HG03103 (cell line): ENCODE measurements around the gene GLI3.
"Not testable (repeated sequence)": the region's sequence is repeated elsewhere in the genome, so short reads cannot be mapped to it uniquely, and the experiment has no call there.

Experiments used
- ATAC-seq: cut with Tn5 transposase; IDR thresholded peaks from one replicate; pipeline ENCODE4 v1.9.1; 2021; ENCODE audit warnings: low read depth; ENCODE audit not compliant: unreplicated experiment

Gene GLI3

DNA sequence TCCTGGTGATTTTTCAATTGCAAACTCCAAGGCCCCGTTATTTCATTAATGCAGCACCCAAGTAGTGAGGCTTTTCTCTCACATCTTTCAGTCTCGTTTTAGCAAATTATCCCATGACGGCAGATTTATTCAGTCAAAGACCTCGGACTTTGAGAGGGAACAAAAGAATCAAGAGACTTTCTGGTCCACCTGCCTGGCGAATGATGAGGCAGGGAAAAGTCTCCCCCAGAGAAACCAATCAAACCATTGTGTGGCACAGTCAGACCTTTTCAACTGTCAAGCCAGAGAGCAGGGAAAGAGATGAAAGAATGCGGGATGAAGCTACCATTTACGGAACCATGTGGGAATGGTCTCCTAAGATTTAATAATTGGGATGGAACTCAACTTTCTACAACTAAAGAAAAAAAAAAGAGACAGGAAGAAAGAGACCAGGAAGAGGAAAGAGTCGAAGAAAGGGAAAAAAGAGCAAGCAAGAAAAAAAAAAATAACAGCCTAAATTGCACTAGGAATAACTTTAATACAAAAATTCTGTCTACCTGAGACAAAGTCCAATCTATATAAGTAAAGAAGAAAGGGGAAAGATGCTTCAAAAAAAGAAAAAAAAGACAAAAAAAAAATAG, 22.8 kb downstream of the GLI3 start:
- ATAC-seq, result no peak

DNA sequence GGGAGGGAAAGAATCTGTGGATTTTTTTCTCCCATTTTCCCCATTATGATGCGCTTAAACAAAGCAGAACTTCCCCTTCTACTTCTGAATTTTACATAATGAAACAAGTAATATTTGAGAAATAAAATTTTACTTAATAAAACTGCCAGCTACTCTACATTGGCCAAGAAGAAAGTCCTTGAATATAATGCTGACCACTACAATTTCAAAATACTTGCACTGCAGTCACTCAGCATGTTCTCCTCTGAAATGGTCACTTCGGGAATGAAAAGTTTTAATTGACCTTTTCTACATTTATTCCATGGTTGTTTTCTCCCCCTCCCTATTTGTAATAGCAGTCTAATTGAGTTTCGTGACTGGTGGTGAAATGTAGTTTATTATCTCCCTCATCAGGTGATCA, 23.9 kb downstream of the GLI3 start:
- ATAC-seq, result no peak

DNA sequence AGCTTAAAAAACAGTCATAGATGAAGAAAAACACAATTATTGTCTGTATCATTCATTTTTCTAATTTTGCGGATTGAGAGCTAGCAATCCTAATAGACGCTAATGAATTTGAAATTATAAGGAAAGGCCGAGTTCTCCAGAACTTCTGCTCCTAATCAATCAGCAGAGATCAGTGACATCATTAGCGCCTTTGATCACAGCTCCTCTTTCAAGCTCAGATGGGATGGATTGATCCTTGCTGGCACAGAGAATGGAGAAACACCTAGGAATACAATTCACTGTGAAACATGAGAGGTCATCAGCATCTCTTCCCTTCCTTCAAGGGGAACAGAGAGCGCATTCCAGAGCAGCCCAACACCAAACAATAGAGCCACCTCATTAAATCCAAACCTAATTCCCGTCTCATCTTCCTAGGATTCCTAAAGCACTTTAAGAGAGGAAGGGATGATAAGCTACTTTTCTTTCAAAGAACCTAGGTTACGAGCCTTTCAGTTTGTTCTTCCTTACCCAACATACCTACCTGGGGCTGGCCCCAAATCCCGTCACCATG, 24.4 kb downstream of the GLI3 start:
- ATAC-seq, result no peak

DNA sequence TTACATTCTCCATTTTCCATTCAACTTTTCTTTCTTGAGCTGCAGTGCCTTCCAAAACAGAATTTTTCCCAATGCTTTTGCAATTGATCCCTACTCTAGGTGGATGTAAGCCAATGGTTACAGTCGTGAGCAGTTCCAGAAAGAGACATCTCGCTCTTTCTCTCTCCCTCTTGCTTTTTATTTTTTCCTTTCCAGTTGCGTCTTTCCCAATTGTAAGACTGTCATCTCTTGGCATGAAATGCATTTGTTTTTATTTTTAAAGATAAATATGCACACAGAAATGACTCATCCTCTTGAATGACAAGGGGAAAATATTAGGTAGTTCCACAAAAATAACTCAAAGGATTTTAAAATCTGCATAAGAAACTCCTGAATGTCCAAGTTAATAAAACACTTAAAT, 25.1 kb downstream of the GLI3 start:
- ATAC-seq, result no peak

DNA sequence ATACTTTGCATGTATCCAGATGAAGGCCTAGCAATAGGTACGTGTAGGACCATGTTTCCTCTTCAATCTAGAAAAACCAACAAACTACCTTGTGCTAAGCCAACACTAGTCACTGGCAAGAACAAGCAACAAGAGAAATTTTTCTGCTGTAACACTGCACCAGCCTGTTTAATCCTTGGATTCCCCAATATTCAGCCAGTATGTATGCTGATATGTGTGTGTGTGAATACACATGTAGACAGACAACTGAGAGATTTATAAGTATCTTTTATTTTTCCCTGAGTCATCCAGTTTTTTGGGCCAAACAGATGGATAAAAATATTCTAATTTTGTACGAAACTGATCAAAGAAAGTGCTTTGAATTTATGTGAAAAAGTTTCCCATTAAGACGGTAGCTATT, 26.2 kb downstream of the GLI3 start:
- ATAC-seq, result no peak

DNA sequence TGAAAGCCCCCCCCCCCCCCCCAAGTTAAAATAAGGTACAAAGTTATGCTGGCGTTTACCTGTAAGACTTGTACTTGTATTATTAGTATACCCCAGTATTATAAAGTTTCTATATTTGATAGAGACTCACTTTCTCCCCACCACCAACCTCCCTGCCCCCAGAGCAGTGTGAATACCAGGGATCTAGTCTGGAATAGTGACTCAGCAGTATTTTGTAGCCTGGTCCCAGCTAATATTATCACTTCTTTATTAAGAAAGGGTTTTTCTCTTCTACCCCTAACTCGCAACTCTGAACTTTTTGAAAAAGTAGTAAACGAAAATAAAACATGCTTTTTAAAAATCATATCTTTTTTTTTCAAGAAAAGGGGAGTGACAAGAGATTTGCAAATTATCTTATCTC, 26.7 kb downstream of the GLI3 start:
- ATAC-seq, result no peak

DNA sequence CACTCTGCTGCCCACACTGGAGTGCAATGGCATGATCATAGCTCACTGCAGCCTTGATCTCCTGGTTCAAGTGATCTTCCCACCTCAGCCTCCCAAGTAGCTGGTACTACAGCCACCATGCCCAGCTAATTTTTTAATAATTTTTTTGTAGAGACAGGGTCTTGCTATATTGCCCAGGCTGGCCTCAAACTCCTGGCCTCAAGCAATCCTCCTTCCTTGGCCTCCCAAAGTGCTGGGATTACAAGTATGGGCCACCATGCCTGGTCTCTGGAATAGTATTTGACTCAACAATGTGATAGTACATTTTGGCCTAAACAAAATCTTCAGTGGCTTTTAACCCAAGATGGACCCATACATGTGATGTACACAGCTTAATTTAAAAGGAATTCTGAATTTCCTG, 27.9 kb downstream of the GLI3 start:
- not testable (repeated sequence) for ATAC-seq

DNA sequence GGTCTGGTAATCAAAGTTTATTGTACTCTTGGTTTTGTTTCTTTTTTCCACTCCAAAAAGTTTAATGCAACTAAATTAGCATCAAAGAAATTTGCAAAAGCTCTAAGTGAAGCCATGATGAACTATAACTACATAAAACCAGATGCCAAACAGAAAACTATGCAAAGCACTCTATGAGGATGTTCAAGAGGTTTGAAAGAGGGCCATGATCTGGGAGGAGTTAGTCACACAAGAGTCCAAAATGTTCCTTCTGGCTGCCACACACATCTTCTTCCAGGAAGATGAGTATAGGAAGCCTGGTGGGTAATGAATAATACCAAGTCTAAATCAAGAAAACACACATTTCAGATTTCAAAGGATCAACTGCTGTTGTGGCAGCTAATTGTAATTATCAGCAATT, 28.4 kb downstream of the GLI3 start:
- ATAC-seq, result no peak

DNA sequence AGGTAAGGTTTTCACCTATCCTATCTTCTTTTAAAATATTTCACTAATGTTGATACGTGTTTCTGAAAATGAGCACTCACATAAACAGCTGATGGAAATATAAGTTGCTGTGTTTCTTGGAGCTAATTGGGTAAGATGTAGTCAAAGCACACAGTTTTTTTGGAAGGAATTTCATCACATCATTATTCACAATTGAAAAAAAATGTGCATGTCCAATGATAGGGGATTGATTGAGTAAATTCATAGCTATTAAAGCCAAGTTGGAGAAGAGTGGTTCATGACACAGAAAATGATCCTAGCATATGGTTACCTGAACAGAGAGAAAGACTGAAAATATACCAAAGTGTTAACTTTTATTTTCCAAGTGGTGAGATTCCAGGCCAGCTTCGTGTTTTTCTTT, 29.6 kb downstream of the GLI3 start:
- ATAC-seq, result no peak

DNA sequence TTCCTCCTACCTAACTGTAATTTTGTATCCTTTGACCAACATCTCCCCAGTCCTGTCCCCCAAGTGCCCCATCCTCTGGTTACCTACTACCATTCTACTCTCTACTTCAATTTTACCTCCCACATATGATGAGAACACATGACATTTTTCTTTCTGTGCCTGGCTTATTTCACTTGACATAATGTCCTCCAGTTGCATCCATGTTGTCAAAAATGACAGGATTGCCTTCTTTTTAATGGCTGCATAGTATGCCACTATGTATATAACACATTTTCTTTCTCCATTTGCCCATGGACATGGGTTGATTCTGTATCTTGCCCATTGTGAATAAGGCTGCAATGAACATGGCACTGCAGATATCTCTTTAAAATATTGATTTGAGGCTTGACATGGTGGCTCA, 33.7 kb downstream of the GLI3 start:
- ATAC-seq, result no peak

DNA sequence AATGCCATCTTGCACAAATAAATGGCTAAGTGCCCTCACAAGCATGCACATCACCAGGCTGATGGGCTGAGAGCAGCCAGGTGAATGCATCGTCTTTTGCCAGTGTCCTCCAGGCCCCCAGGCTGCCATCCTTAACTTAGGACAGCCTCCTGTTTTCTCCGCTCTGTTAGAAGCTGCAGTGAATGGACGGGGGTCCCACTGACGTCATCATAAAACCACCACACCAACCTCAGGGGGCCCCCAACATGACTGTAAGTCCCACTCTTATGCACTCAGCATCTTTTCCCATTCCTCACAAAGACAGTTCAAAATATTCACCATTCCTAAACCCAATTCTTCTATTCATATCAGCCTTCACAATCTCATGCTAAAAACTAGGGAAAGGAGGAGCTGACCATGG, 34.4 kb downstream of the GLI3 start:
- ATAC-seq, result no peak

DNA sequence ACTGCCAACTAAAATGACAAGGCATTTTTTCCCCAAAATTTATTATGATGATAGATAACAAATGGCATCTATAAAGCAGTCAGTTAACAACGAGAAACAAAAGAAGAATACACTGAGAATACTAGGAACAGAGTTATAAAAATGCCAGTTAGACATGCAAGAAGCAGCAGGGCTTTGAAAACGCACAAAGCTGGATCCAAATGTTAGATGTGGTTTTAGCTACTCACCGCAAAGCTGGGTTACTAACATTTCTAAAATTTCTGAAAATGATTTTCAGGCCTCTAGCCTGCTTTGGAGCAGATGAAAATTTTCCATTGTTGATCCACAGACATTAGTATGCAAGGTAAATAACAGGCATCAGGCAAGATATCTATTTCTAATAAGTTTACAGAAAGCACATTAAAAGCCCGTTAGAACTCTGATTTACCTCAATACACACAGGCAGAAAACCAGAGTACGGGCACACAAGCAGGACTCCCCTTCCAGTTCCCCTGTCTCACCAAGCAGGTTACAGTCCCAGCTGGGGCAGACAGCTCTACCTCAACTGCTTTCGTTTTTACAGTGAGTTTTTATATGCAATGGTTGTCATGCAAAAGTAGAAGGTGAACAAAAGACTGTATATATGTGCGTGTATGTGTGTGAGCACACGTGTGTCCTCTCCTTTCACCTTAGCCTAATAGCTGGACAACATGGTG, 37.9 kb downstream of the GLI3 start:
- ATAC-seq, result no peak

DNA sequence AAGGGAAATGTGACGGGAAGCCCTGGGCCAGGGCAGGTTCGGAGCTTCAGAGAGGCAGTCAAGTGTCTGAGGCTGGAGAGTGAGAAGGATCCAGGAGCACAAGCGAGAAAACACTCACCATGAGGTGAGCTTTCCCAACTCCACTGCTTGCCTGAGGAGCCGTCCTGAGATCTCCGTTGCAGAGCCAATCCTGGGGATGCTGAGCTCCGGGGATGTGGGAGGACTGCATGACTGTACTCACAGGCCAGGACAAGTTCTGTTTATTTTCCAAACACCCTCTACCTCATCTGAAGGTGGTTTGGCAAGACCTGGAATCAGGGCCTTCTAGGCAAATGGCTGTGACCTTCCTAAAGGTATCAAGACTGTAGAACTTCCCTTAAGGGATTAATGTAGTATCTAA, 38.7 kb downstream of the GLI3 start:
- ATAC-seq, result no peak

DNA sequence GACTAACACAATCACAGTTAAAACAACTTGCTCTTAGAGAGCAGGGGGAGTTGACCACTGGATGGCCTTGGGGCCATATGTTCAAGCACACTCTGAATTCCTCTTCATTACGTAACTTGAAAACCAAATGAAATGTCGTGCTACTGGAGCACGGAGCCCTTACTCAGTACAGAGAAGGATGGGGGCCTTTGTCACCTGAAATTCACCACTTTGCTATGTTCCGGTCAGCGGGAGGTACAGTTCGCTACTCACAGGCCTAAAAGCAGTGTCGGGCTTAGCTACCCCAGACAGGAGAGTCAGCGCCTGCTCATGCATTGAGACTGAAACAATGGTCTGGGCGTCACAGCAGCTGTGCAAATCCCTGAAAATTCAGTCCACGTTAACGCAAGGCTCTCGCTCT, 39.6 kb downstream of the GLI3 start:
- no peak for ATAC-seq

DNA sequence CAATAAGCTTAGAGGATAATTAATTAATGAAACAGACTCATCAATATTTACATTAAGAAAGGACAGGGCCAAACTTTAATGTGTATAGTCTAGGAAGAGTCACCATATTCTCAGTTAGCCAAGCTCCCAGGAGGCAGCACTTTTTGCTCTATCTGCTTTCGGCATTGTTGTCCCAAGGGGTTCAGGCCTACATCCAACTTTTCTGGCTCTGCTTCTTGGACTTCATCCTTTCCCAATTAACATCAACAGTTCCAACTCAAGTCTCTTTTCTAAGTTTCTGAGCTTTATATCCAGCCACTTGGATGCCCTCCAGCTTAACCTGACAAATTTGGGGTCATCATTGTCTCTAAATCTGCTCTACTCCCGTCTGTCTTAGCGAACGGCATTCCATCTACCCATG, 42.8 kb downstream of the GLI3 start:
- no peak for ATAC-seq

DNA sequence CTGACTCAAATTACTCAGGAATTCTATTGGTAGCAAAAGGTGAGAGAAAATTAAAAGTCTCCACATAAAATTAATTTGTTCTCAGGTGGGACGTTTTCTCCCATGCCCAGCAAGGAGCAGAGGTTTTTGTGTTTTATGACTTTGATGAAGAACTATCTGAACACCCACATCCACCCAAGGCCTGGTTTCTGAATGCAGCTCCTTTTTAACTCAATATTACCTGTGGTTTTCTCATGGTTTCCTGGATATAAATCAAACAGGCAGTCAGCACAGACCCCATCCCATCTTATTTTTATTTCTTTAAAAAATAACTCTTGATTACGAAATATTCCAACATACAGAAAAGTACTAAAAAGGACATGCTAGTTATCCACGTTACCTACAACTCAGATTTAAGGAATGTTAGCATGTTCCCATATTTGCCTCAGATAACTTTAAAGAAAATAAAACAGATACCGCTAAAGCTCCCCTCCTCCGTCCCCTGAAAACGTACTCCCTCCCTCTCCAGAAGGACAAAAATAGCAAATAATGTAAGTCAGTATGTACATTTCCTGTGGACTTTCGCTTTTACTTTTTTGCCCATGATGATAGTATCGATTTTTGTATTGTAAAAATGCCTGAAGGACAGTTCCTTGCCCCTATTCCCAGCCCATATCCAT, 43.4 kb downstream of the GLI3 start:
- ATAC-seq, result no peak

DNA sequence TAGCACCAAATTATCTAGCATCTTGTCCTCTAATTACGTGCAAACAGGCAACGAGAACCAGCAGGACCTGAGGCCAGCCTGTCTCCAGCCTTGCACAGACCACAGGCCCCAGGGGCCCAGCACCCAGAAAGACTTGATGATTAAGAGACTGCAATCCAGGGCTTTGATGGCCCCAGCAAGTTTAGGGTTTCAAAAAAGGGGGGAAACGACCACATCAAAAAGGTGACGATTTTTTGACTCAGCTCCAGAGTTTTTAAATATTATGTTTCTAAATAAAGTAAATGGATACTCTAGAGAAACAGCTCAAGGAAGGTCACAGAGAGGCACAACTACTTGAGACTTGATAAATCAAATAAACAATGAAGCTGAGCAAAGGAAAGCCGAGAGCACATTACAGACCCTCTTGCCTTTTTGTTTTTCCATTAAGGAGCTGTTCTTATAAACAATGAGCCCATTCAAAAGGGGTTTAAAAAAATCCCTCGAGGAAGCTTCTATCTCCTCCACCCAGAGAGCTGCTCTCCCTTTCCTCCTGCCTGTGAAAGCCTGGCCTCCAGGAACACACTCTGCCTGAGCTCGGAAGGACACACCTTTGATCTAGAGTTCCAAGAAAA, 44.1 kb downstream of the GLI3 start:
- no peak for ATAC-seq

DNA sequence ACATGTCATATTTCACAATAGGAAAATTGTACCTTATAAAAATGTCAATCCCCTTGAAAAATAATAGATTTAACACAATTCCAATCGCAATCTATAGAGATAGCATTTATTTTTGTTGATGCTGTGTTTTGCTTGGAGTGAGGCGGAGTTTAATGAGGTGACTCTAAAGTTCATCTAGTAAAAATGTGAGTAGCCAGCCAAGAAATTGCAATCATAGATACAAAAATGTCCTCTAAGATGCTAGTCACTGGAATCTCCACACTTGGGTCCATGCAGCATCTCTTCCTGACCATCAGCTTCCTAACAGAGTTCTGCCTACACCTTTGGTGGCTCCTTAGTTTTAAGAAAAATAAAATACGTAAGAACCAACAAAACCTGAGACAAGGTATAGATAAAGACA, 44.9 kb downstream of the GLI3 start:
- ATAC-seq, result no peak

DNA sequence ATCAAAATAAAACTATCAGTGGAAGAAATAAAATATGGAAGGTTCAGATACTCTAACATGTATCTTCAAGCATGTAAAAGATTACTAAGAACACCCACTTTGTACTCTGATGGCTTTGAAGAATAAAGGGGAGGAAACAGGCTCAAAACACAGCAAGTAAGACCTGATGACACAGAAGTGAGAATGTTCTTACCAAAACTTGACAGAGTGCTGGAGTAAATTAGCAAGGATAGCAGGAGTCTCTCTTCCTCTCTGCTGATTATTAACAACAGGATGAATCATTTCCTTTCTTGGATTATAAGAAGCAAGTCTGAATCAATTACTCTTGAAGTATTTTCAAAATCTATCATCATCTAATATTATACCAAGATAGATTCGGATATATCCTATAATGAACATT, 47.5 kb downstream of the GLI3 start:
- ATAC-seq, result no peak

DNA sequence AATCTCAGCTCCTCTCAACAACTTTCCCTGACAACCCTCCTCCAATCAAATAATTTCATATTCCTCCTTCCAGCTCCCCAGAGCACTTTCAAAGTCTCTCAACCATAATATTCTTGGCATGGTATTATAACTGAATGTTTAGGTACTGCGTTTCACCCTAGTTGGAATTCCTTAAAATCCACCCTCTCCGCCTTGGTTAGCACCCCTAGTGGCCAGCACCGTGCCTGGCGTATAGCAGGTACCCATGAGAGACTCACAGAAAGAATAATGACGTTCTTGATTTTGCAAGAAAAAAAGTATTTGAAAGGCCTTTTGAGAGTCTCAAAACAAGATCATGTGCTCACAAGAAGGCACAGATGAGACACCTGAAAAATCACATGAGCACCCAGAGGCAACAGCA, 50.9 kb downstream of the GLI3 start:
- no peak for ATAC-seq

DNA sequence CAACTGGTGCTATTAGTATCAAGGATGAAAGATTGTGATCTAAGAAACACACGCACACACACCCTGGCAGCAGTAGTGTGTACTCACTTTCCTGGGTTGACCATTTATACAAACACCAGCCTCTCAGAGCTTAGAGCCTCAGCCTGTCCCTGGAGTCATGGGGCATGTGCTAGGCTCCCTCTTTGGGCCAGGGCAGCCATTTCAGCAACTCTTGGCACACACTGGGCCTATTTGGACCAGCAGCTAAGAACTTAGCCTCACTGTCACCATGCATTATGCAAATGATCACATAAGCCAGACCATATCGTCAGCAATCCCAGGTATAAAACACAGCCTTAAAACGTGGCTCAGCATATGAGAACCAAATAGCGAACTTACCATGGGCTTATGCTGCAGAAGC, 51.3 kb downstream of the GLI3 start:
- no peak for ATAC-seq

DNA sequence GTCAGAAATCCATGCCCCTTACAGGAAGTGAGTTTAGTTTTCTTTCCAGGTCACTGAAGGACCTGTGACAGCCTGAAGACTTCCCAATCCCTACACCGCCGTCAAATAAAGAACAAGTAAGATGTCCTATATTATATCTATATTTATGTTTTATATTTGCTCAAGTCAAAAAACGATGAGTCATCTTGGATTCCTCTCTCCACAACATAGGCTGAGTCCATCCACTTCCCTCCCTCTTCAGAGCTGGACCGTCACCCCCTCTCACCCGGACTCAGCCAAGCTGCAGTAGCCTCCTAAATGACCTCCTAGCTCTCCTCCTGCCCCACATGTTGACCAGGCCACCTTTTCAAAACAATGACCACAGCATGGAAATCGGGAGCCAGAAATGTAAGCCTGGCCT, 53.5 kb downstream of the GLI3 start:
- ATAC-seq, result no peak
